ENCODE results near the gene SERINC3.
"Not testable (repeated sequence)": the region's sequence is repeated elsewhere in the genome, so short reads cannot be mapped to it uniquely, and the experiment has no call there.

SERINC3 gene

DNA sequence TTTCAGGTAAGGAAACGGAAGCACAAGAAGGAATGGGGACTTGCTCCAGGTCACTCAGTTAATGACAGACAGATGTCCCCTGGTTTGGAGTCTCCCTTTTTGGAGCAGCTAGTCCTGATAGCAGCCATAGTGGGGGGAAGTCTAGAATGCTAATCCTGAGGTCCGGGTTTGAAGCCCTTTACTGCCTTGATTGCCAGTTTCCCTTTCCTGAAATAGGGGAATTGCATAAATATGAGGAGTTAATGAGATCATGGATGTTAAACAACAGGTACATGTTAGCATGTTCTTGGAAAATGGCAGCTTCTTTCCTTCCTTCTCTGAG is 46.5 kb downstream of the SERINC3 start:
- ChIA-PET POLR2A (interaction anchor here (0.6 to 2.0 kb wide), 3 partner anchors 19 to 118 kb away, joined by 4 to 6 read pairs (median 4); no protein-coding TSS in a partner anchor), CTCF (interaction anchor here (0.8 to 3.2 kb wide), 16 partner anchors 14 to 262 kb away, joined by 3 to 30 read pairs (median 5); no protein-coding TSS in a partner anchor)
- TF ChIP-seq CTCF (IDR thresholded peaks at IDR 0.05; ENCODE audit: insufficient read depth, low read length, missing control alignments): no peak
- H3K4me3 ChIP-seq (ENCODE audit: low read depth, low read length): peak overlapping the region; percentile 96
- DNase-seq (ENCODE audit: low read depth, low spot score): no peak

- H3K4me3 ChIP-seq (ENCODE audit: low read depth, low read length); DNase-seq (ENCODE audit: low read depth, low spot score); POLR2A ChIA-PET: not testable (repeated sequence)
- CTCF ChIA-PET: interaction anchor here (1.2 to 10.4 kb wide), 8 partner anchors 10 to 356 kb away, joined by 3 to 133 read pairs (median 20); no protein-coding TSS in a partner anchor
These were observed 49.6 kb downstream of the SERINC3 start for GRCh38 chr20:44472283-44472682.

DNA sequence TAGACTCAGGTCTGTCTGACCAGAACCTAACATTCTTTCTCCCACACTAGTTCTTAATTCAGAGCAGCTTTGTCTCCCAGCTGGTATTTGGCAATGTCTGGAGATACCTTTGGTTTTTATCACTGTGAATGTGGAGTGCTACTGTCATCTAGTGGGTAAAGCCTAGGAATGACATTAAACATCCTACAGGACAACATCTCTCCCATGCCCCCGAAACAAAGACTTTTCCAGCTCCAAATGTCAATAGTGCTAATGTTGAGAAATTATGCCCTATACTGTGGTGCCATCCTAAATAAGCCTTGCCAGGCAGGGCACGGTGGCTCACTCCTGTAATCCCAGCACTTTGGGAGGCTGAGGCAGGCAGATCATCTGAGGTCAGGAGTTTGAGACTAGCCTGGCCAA is 50.4 kb downstream of the SERINC3 start:
- peak; percentile 51 for TF ChIP-seq CTCF (IDR thresholded peaks at IDR 0.05; ENCODE audit: insufficient read depth, low read length, missing control alignments)
- no peak for DNase-seq (ENCODE audit: low read depth, low spot score)
- no peak overlapping the region for H3K4me3 ChIP-seq (ENCODE audit: low read depth, low read length)
- CTCF ChIA-PET: interaction anchor here (0.7 to 10.4 kb wide), 21 partner anchors 8 to 355 kb away, joined by 3 to 133 read pairs (median 4); no protein-coding TSS in a partner anchor
- POLR2A ChIA-PET: no interaction called here

- DNase-seq (ENCODE audit: low read depth, low spot score): no peak
- H3K4me3 ChIP-seq (ENCODE audit: low read depth, low read length): no peak overlapping the region
- no peak for TF ChIP-seq CTCF (IDR thresholded peaks at IDR 0.05; ENCODE audit: insufficient read depth, low read length, missing control alignments)
- ChIA-PET POLR2A (no interaction called here), CTCF (interaction anchor here (0.9 to 10.4 kb wide), 10 partner anchors 10 to 354 kb away, joined by 3 to 133 read pairs (median 9); no protein-coding TSS in a partner anchor)
These were observed 51.5 kb downstream of the SERINC3 start for GRCh38 chr20:44470327-44470726.

DNA sequence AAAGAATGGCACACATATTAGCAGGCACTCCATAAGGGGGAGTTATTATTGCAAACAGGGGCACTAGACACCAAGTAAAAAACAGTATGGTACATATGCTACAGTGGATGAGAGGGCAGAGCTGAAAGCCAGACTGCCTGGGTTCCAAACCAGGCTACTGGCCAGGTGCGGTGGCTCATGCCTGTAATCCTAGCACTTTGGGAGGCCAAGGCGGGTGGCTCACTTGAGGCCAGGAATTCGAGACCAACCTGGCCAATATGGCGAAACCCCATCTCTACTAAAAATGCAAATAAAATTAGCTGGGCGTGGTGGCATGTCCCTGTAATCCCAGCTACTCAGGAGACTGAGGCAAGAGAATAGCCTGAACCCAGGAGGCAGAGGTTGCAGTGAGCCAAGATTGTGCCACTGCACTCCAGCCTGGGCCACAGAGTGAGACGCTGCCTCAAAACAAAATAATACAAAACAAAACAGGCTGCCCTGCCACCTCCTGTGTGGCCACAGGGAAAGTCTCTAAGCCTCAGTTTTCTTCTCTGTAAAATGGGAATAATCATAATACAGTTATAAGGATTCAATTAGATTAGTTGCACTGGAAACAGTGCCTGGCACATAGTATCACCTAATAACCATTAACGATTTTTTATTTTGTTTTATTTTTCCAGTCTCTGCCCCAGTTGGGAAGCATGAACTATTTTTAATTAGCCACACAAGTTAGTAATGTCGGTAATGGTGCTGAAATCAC is 53.7 kb downstream of the SERINC3 start:
- ChIA-PET CTCF (interaction anchor here (0.7 to 10.4 kb wide), 5 partner anchors 77 to 253 kb away, joined by 3 to 133 read pairs (median 12); no protein-coding TSS in a partner anchor), POLR2A (no interaction called here)
- no peak for TF ChIP-seq CTCF (IDR thresholded peaks at IDR 0.05; ENCODE audit: insufficient read depth, low read length, missing control alignments)
- H3K4me3 ChIP-seq (ENCODE audit: low read depth, low read length): no peak overlapping the region
- DNase-seq (ENCODE audit: low read depth, low spot score): no peak

- no peak for TF ChIP-seq CTCF (IDR thresholded peaks at IDR 0.05; ENCODE audit: insufficient read depth, low read length, missing control alignments)
- DNase-seq (ENCODE audit: low read depth, low spot score): no peak
- ChIA-PET POLR2A (no interaction called here), CTCF (interaction anchor here (0.7 to 10.4 kb wide), 4 partner anchors 76 to 252 kb away, joined by 3 to 133 read pairs (median 14); no protein-coding TSS in a partner anchor)
- H3K4me3 ChIP-seq (ENCODE audit: low read depth, low read length): no peak overlapping the region
These were observed 54.5 kb downstream of the SERINC3 start for GRCh38 chr20:44467289-44467883.
